SH-SY5Y (cell line): ENCODE results near the gene PRDX6.

Source experiments
- GATA2 ChIP-seq: IDR thresholded peaks from 2 replicates; pipeline ENCODE4 v1.6.1; 2011; ENCODE audit warnings: mild to moderate bottlenecking, low read depth, low read length
- GATA3 ChIP-seq: IDR thresholded peaks from 2 replicates; pipeline ENCODE4 v1.6.1; 2011; ENCODE audit warnings: low read depth, mild to moderate bottlenecking, low read length, moderate library complexity

PRDX6 gene

GRCh38 chr1:173507205-173507846 is 30.2 kb downstream of the PRDX6 start:
- TF ChIP-seq GATA2 (no peak), GATA3 (no peak)

GRCh38 chr1:173507847-173508209 is 30.7 kb downstream of the PRDX6 start:
- TF ChIP-seq GATA3 (no peak), GATA2 (no peak)

- no peak for TF ChIP-seq GATA2
- TF ChIP-seq GATA3, result no peak
Measured at GRCh38 chr1:173508541-173508940, 31.4 kb downstream of the PRDX6 start.

- no peak for TF ChIP-seq GATA3
- no peak for TF ChIP-seq GATA2
Measured at GRCh38 chr1:173509797-173510196, 32.7 kb downstream of the PRDX6 start.

- TF ChIP-seq GATA2, result no peak
Measured at GRCh38 chr1:173520799-173521198, 43.7 kb downstream of the PRDX6 start.

GRCh38 chr1:173523329-173523728 is 46.2 kb downstream of the PRDX6 start:
- TF ChIP-seq GATA3 (no peak), GATA2 (no peak)

- TF ChIP-seq GATA3 (no peak), GATA2 (no peak)
Measured at GRCh38 chr1:173525926-173526325, 48.8 kb downstream of the PRDX6 start.

GRCh38 chr1:173527151-173527826 is 50.2 kb downstream of the PRDX6 start:
- TF ChIP-seq GATA2 (no peak), GATA3 (no peak)

- no peak for TF ChIP-seq GATA3
- no peak for TF ChIP-seq GATA2
Measured at GRCh38 chr1:173529106-173529505, 52.0 kb downstream of the PRDX6 start.

- TF ChIP-seq GATA2 (no peak), GATA3 (no peak)
Measured at GRCh38 chr1:173530795-173531693, 53.9 kb downstream of the PRDX6 start.

- TF ChIP-seq GATA2 (no peak), GATA3 (no peak)
Measured at GRCh38 chr1:173532237-173532636, 55.1 kb downstream of the PRDX6 start.

- no peak for TF ChIP-seq GATA3
- no peak for TF ChIP-seq GATA2
Measured at GRCh38 chr1:173536223-173536622, 59.1 kb downstream of the PRDX6 start.
